Measurements from ENCODE around the gene HOXC6.

Gene HOXC6

DNA sequence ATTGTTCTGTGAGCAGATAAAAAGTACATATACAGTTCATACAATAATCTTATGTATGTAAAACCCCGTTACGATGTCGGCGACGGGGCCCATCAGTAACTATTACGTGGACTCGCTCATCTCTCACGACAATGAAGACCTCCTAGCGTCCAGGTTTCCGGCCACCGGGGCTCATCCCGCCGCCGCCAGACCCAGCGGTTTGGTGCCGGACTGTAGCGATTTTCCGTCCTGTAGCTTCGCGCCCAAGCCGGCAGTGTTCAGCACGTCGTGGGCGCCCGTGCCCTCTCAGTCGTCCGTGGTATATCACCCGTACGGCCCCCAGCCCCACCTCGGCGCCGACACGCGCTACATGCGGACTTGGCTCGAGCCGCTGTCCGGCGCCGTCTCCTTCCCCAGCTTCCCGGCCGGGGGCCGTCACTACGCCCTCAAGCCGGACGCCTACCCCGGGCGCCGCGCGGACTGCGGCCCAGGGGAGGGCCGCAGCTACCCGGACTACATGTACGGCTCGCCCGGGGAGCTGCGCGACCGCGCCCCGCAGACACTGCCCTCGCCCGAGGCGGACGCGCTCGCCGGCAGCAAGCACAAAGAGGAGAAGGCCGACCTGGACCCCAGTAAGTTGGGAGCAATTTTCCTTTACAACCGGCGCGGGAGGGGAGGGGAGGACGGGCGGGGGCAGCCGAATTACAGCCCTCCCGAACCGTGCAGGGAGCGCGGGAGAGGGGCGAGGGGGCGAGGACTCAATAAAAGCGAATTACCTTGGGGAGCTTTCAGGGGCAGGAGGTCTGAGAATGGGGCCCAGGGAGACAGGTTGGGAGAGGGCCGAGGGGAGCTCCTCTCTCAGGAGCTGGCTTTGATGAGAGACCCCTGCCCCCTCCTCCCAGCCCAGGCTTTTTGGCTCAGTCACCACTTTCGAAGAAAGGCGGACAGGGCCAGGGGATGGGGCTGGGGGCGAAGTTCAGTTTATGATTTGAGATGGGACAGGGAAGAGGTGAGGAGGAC is 27.8 kb upstream of the HOXC6 start, which contains the start of gene HOXC9 (continued):
- TF ChIP-seq, protein P1, sequence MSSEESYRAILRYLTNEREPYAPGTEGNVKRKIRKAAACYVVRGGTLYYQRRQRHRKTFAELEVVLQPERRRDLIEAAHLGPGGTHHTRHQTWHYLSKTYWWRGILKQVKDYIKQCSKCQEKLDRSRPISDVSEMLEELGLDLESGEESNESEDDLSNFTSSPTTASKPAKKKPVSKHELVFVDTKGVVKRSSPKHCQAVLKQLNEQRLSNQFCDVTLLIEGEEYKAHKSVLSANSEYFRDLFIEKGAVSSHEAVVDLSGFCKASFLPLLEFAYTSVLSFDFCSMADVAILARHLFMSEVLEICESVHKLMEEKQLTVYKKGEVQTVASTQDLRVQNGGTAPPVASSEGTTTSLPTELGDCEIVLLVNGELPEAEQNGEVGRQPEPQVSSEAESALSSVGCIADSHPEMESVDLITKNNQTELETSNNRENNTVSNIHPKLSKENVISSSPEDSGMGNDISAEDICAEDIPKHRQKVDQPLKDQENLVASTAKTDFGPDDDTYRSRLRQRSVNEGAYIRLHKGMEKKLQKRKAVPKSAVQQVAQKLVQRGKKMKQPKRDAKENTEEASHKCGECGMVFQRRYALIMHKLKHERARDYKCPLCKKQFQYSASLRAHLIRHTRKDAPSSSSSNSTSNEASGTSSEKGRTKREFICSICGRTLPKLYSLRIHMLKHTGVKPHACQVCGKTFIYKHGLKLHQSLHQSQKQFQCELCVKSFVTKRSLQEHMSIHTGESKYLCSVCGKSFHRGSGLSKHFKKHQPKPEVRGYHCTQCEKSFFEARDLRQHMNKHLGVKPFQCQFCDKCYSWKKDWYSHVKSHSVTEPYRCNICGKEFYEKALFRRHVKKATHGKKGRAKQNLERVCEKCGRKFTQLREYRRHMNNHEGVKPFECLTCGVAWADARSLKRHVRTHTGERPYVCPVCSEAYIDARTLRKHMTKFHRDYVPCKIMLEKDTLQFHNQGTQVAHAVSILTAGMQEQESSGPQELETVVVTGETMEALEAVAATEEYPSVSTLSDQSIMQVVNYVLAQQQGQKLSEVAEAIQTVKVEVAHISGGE (tag by site-specific recombination; conservative IDR thresholded peaks at IDR 0.05; ENCODE audit: low read depth) = peak; percentile 43
- TF ChIP-seq ZNF391 (tag by site-specific recombination; IDR thresholded peaks at IDR 0.05; ENCODE audit: borderline replicate concordance, low read depth) (no peak), SP3 (tag by site-specific recombination; IDR thresholded peaks at IDR 0.05) (no peak), ZNF16 (tag by site-specific recombination; IDR thresholded peaks at IDR 0.05; ENCODE audit: low read depth) (no peak), ZFP41 (tag by site-specific recombination; IDR thresholded peaks at IDR 0.05; ENCODE audit: borderline replicate concordance) (no peak), ZSCAN30 (tag by site-specific recombination; IDR thresholded peaks at IDR 0.05) (no peak), ZFHX2 (tag by site-specific recombination; conservative IDR thresholded peaks at IDR 0.05) (peak; percentile 66), ZNF248 (tag by site-specific recombination; IDR thresholded peaks at IDR 0.05) (no peak), HOXA7 (CRISPR knock-in tag; IDR thresholded peaks at IDR 0.05; ENCODE audit: borderline replicate concordance) (no peak), ZNF394 (tag by site-specific recombination; IDR thresholded peaks at IDR 0.05; ENCODE audit: borderline replicate concordance) (no peak), ZNF132 (tag by site-specific recombination; IDR thresholded peaks at IDR 0.05; ENCODE audit: borderline replicate concordance) (no peak), ZNF600 (tag by site-specific recombination; IDR thresholded peaks at IDR 0.05) (peak; percentile 96), GLI4 (tag by site-specific recombination; IDR thresholded peaks at IDR 0.05) (0 out of 2 replicates have a peak, but pooled peaks have one; percentile 24), ZNF169 (tag by site-specific recombination; IDR thresholded peaks at IDR 0.05) (no peak; the same call in 1 of the 2 replicates), SCRT1 (tag by site-specific recombination; IDR thresholded peaks at IDR 0.05; ENCODE audit: borderline replicate concordance) (no peak), ZNF624 (tag by site-specific recombination; IDR thresholded peaks at IDR 0.05) (no peak), ZNF776 (tag by site-specific recombination; IDR thresholded peaks at IDR 0.05; ENCODE audit: borderline replicate concordance) (no peak), ZNF302 (tag by site-specific recombination; IDR thresholded peaks at IDR 0.05; ENCODE audit: low read depth) (no peak), ZNF146 (tag by site-specific recombination; IDR thresholded peaks at IDR 0.05) (no peak), MEIS1 (CRISPR knock-in tag; IDR thresholded peaks at IDR 0.05; ENCODE audit: borderline replicate concordance) (no peak), REPIN1 (tag by site-specific recombination; IDR thresholded peaks at IDR 0.05; ENCODE audit: low read depth) (no peak), GLIS1 (tag by site-specific recombination; IDR thresholded peaks at IDR 0.05) (no peak)
- TF ChIP-seq, protein P2, sequence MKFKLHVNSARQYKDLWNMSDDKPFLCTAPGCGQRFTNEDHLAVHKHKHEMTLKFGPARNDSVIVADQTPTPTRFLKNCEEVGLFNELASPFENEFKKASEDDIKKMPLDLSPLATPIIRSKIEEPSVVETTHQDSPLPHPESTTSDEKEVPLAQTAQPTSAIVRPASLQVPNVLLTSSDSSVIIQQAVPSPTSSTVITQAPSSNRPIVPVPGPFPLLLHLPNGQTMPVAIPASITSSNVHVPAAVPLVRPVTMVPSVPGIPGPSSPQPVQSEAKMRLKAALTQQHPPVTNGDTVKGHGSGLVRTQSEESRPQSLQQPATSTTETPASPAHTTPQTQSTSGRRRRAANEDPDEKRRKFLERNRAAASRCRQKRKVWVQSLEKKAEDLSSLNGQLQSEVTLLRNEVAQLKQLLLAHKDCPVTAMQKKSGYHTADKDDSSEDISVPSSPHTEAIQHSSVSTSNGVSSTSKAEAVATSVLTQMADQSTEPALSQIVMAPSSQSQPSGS (tag by site-specific recombination; IDR thresholded peaks at IDR 0.05; ENCODE audit: low read depth) = no peak
- TF ChIP-seq, protein P3, sequence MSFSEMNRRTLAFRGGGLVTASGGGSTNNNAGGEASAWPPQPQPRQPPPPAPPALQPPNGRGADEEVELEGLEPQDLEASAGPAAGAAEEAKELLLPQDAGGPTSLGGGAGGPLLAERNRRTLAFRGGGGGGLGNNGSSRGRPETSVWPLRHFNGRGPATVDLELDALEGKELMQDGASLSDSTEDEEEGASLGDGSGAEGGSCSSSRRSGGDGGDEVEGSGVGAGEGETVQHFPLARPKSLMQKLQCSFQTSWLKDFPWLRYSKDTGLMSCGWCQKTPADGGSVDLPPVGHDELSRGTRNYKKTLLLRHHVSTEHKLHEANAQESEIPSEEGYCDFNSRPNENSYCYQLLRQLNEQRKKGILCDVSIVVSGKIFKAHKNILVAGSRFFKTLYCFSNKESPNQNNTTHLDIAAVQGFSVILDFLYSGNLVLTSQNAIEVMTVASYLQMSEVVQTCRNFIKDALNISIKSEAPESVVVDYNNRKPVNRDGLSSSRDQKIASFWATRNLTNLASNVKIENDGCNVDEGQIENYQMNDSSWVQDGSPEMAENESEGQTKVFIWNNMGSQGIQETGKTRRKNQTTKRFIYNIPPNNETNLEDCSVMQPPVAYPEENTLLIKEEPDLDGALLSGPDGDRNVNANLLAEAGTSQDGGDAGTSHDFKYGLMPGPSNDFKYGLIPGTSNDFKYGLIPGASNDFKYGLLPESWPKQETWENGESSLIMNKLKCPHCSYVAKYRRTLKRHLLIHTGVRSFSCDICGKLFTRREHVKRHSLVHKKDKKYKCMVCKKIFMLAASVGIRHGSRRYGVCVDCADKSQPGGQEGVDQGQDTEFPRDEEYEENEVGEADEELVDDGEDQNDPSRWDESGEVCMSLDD (tag by site-specific recombination; IDR thresholded peaks at IDR 0.05) = no peak
- TF ChIP-seq, protein P4, sequence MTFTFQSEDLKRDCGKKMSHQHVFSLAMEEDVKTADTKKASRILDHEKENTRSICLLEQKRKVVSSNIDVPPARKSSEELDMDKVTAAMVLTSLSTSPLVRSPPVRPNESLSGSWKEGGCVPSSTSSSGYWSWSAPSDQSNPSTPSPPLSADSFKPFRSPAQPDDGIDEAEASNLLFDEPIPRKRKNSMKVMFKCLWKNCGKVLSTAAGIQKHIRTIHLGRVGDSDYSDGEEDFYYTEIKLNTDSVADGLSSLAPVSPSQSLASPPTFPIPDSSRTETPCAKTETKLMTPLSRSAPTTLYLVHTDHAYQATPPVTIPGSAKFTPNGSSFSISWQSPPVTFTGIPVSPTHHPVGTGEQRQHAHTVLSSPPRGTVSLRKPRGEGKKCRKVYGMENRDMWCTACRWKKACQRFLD (tag by site-specific recombination; IDR thresholded peaks at IDR 0.05) = no peak
- TF ChIP-seq, protein P5, sequence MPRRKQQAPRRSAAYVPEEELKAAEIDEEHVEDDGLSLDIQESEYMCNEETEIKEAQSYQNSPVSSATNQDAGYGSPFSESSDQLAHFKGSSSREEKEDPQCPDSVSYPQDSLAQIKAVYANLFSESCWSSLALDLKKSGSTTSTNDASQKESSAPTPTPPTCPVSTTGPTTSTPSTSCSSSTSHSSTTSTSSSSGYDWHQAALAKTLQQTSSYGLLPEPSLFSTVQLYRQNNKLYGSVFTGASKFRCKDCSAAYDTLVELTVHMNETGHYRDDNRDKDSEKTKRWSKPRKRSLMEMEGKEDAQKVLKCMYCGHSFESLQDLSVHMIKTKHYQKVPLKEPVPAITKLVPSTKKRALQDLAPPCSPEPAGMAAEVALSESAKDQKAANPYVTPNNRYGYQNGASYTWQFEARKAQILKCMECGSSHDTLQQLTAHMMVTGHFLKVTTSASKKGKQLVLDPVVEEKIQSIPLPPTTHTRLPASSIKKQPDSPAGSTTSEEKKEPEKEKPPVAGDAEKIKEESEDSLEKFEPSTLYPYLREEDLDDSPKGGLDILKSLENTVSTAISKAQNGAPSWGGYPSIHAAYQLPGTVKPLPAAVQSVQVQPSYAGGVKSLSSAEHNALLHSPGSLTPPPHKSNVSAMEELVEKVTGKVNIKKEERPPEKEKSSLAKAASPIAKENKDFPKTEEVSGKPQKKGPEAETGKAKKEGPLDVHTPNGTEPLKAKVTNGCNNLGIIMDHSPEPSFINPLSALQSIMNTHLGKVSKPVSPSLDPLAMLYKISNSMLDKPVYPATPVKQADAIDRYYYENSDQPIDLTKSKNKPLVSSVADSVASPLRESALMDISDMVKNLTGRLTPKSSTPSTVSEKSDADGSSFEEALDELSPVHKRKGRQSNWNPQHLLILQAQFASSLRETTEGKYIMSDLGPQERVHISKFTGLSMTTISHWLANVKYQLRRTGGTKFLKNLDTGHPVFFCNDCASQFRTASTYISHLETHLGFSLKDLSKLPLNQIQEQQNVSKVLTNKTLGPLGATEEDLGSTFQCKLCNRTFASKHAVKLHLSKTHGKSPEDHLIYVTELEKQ (tag by site-specific recombination; IDR thresholded peaks at IDR 0.05; ENCODE audit: borderline replicate concordance) = no peak
